Type B pancreatic cell (in vitro differentiated cells): ENCODE results near the gene PLEKHB1. TPM values are rescaled to one million over a fixed set of nuclear protein-coding genes. Genes with fewer than 3 reads are reported as not detected.
A peak's percentile ranks its signal among the peaks of the same experiment; 100 is the strongest.

Experiments used
- DNase-seq: peaks from one replicate; pipeline ENCODE4 v3.0.0; 2021; ENCODE audit warnings: mixed read lengths; ENCODE audit not compliant: unreplicated experiment; ENCODE audit errors: extremely low spot score
- H3K27ac Mint-ChIP-seq: 2 replicates; pipeline ENCODE4 v1.8.0; 2021; ENCODE audit warnings: mild to moderate bottlenecking, mixed read lengths
- H3K27me3 Mint-ChIP-seq: 2 replicates; pipeline ENCODE4 v1.8.0; 2021; ENCODE audit warnings: mixed read lengths
- H3K36me3 Mint-ChIP-seq: 2 replicates; pipeline ENCODE4 v1.8.0; 2021; ENCODE audit warnings: mixed read lengths
- H3K4me1 Mint-ChIP-seq: one replicate; pipeline ENCODE4 v1.8.0; 2021; ENCODE audit warnings: mixed read lengths; ENCODE audit not compliant: unreplicated experiment
- H3K4me3 Mint-ChIP-seq: 2 replicates; pipeline ENCODE4 v1.8.0; 2021; ENCODE audit warnings: mild to moderate bottlenecking, mixed read lengths
- H3K9me3 Mint-ChIP-seq: 2 replicates; pipeline ENCODE4 v1.8.0; 2021; ENCODE audit warnings: mixed read lengths
- CTCF ChIP-seq: fragments of 200-600 bp; sonication (generic); conservative IDR thresholded peaks from 2 replicates; pipeline ENCODE4 v1.5.0; 2021; ENCODE audit warnings: antibody characterized with exemption, mild to moderate bottlenecking
- total RNA-seq: library from RNA; stranded (reverse); gene quantifications from 2 replicates; pipeline ENCODE4 v1.2.1, GENCODE V29; 2021; ENCODE audit warnings: low replicate concordance

Gene PLEKHB1
- total RNA-seq, 1 donor from 2014 or later: 16.5 TPM

- no peak for DNase-seq
- Mint-ChIP-seq H3K36me3 (no peaks in the 10 kb centered on the region), H3K27me3 (peaks cover 13% of the 10 kb centered on the region), H3K9me3 (no peaks in the 10 kb centered on the region), H3K4me3 (no peak overlapping the region), H3K4me1 (peaks cover 10% of the 10 kb centered on the region), H3K27ac (no peak overlapping the region)
- TF ChIP-seq CTCF: no peak
These were observed 4.7 kb upstream of the PLEKHB1 start for GRCh38 chr11:73641668-73642067.

- H3K27me3 Mint-ChIP-seq: peaks cover 19% of the 10 kb centered on the region
- no peak for TF ChIP-seq CTCF
- no peaks in the 10 kb centered on the region for H3K9me3 Mint-ChIP-seq
- H3K4me1 Mint-ChIP-seq: peaks cover 30% of the 10 kb centered on the region
- H3K4me3 Mint-ChIP-seq: peak overlapping the region; percentile 54
- no peak overlapping the region for H3K27ac Mint-ChIP-seq
- no peak for DNase-seq
- H3K36me3 Mint-ChIP-seq: no peaks in the 10 kb centered on the region
These were observed 1.0 kb upstream of the PLEKHB1 start for GRCh38 chr11:73645121-73645969.

- Mint-ChIP-seq H3K9me3 (no peaks in the 10 kb centered on the region), H3K27me3 (peaks cover 19% of the 10 kb centered on the region), H3K27ac (peak overlapping the region; percentile 51), H3K4me1 (peaks cover 42% of the 10 kb centered on the region), H3K4me3 (peak overlapping the region; percentile 74), H3K36me3 (no peaks in the 10 kb centered on the region)
- DNase-seq: peak; percentile 81
- TF ChIP-seq CTCF: no peak
These were observed 1.2 kb downstream of the PLEKHB1 start for GRCh38 chr11:73647459-73648100.

- peak overlapping the region; percentile 55 for H3K4me3 Mint-ChIP-seq
These were observed 1.7 kb downstream of the PLEKHB1 start for GRCh38 chr11:73648121-73648520.

DNA sequence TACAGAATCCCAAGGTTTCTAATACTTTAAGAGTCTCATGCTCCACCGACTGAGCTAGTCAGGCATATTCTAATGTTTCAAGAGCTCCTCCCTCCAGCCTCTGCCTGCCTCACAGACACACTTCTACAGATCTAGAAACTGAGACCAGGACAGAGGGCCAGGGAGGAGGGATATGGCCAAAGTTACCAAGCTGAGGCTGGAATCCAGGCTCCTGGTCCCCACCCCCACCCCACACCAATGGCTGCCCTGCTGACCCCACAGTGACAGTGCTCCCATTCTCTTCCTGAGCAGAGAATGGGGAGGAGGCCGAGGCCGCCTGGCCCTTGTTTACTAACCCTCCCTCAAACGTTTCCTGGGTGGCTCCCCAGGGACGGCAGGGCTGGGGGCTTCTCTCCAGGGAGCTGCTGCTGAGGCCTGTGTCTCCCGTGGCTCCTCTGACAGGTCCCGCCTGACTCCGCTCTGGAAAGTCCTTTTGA lies 2.2 kb downstream of the PLEKHB1 start:
- Mint-ChIP-seq H3K4me1 (peaks cover 51% of the 10 kb centered on the region), H3K36me3 (no peaks in the 10 kb centered on the region), H3K4me3 (peak overlapping the region; percentile 55), H3K9me3 (no peaks in the 10 kb centered on the region), H3K27me3 (peaks cover 19% of the 10 kb centered on the region), H3K27ac (no peak overlapping the region)
- no peak for DNase-seq
- TF ChIP-seq CTCF: no peak

More at GRCh38 chr11:73648121-73648520, 1.7 kb downstream of the PLEKHB1 start:
- no peak for DNase-seq
- no peaks in the 10 kb centered on the region for H3K9me3 Mint-ChIP-seq
- no peak overlapping the region for H3K27ac Mint-ChIP-seq
- TF ChIP-seq CTCF: no peak
- H3K4me1 Mint-ChIP-seq: peaks cover 46% of the 10 kb centered on the region
- H3K27me3 Mint-ChIP-seq: peaks cover 19% of the 10 kb centered on the region
- H3K36me3 Mint-ChIP-seq: no peaks in the 10 kb centered on the region
